CD14-positive monocyte (primary cell): ENCODE data around the gene ELF1. TPM values are rescaled to one million over a fixed set of nuclear protein-coding genes. Genes with fewer than 3 reads are reported as not detected.
A peak's percentile ranks its signal among the peaks of the same experiment; 100 is the strongest.

Experiments used
- DNase-seq, 3 donors: peaks; one replicate each; pipeline ENCODE4 v3.0.0-alpha.2; 2011 to 2022
- H2AFZ ChIP-seq: 2 replicates; pipeline ENCODE4 v1.6.0; 2012; ENCODE audit warnings: mild to moderate bottlenecking, low read depth, low read length, inconsistent platforms; ENCODE audit not compliant: insufficient read depth, poor library complexity, severe bottlenecking
- H3K27ac ChIP-seq, 2 donors: 1 replicate in 1 of 2; 2 replicates in 1 of 2; pipeline ENCODE4 v1.5.1; 2012 to 2013; ENCODE audit warnings: low read length in 2 of 2, control low read depth in 1 of 2, inconsistent platforms in 1 of 2, low read depth in 1 of 2, mild to moderate bottlenecking in 1 of 2
- H3K27me3 ChIP-seq, 2 donors: one replicate each; pipeline versions ENCODE4 v1.6.0 to v1.6.1; 2011 to 2013; ENCODE audit warnings: low read length in 2 of 2; ENCODE audit not compliant: control insufficient read depth in 2 of 2, insufficient read depth in 2 of 2
- H3K36me3 ChIP-seq, 2 donors: replicated peaks in 1 of 2; 1 replicate in 1 of 2; 2 replicates in 1 of 2; pipeline versions ENCODE4 v1.5.1 to v1.6.1; 2012 to 2013; ENCODE audit warnings: low read length in 2 of 2, control low read depth in 1 of 2, inconsistent platforms in 1 of 2, mild to moderate bottlenecking in 1 of 2; ENCODE audit not compliant: insufficient read depth in 2 of 2, control insufficient read depth in 1 of 2
- H3K4me1 ChIP-seq, 2 donors: 1 replicate in 1 of 2; 2 replicates in 1 of 2; pipeline versions ENCODE4 v1.5.1 to v1.6.1; 2012 to 2013; ENCODE audit warnings: low read length in 2 of 2, control low read depth in 1 of 2, inconsistent platforms in 1 of 2, mild to moderate bottlenecking in 1 of 2, moderate library complexity in 1 of 2; ENCODE audit not compliant: insufficient read depth in 2 of 2, control insufficient read depth in 1 of 2
- H3K4me2 ChIP-seq: replicated peaks from 2 replicates; pipeline ENCODE3; 2012; ENCODE audit warnings: low read length, moderate library complexity, mild to moderate bottlenecking; ENCODE audit not compliant: poor library complexity, severe bottlenecking; ENCODE audit errors: extremely low read depth
- H3K4me3 ChIP-seq, 3 experiments: fragments of 200-600 bp in 1 of 3; sonication (generic) in 1 of 3; replicated peaks in 1 of 3; 1 replicate in 2 of 3; 2 replicates in 1 of 3; pipeline ENCODE4 v1.5.1; 2011 to 2013; ENCODE audit warnings: low read length in 3 of 3, mild to moderate bottlenecking in 3 of 3, control low read depth in 2 of 3, low read depth in 2 of 3, inconsistent platforms in 1 of 3, moderate library complexity in 1 of 3
- H3K79me2 ChIP-seq: 2 replicates; pipeline ENCODE4 v1.6.0; 2012; ENCODE audit warnings: mild to moderate bottlenecking, control low read depth, inconsistent platforms, low read length, moderate library complexity; ENCODE audit not compliant: insufficient read depth
- H3K9ac ChIP-seq: 2 replicates; pipeline ENCODE4 v1.6.0; 2017; ENCODE audit warnings: low read length, mild to moderate bottlenecking; ENCODE audit not compliant: insufficient read depth, poor library complexity, severe bottlenecking
- H3K9me3 ChIP-seq, 2 donors: replicated peaks in 1 of 2; 1 replicate in 1 of 2; 2 replicates in 1 of 2; pipeline versions ENCODE4 v1.5.1 to v1.6.1; 2012 to 2013; ENCODE audit warnings: low read length in 2 of 2, control low read depth in 1 of 2; ENCODE audit not compliant: control insufficient read depth in 1 of 2, insufficient read depth in 1 of 2
- H4K20me1 ChIP-seq: 2 replicates; pipeline ENCODE4 v1.6.0; 2012; ENCODE audit warnings: mild to moderate bottlenecking, low read length, control low read depth, moderate library complexity; ENCODE audit not compliant: insufficient read depth
- H3K27ac Mint-ChIP-seq, 7 donors: one replicate each; pipeline ENCODE4 v1.8.0; 2020; ENCODE audit warnings: mild to moderate bottlenecking in 7 of 7, mixed read lengths in 7 of 7, moderate library complexity in 6 of 7, inconsistent platforms in 2 of 7
- H3K27me3 Mint-ChIP-seq, 3 donors: one replicate each; pipeline ENCODE4 v1.8.0; 2021 to 2022; ENCODE audit warnings: low read depth in 3 of 3, mild to moderate bottlenecking in 3 of 3, mixed read lengths in 3 of 3, moderate library complexity in 3 of 3, inconsistent platforms in 1 of 3
- H3K36me3 Mint-ChIP-seq, 2 donors: one replicate each; pipeline ENCODE4 v1.8.0; 2020; ENCODE audit warnings: mixed read lengths in 2 of 2, inconsistent platforms in 1 of 2, mild to moderate bottlenecking in 1 of 2
- H3K4me1 Mint-ChIP-seq: one replicate; pipeline ENCODE4 v1.8.0; 2020; ENCODE audit warnings: mild to moderate bottlenecking, mixed read lengths
- H3K4me3 Mint-ChIP-seq, 2 donors: one replicate each; pipeline ENCODE4 v1.8.0; 2020; ENCODE audit warnings: mild to moderate bottlenecking in 2 of 2, mixed read lengths in 2 of 2, moderate library complexity in 1 of 2
- H3K9me3 Mint-ChIP-seq, 7 donors: one replicate each; pipeline ENCODE4 v1.8.0; 2020 to 2022; ENCODE audit warnings: mixed read lengths in 7 of 7, mild to moderate bottlenecking in 6 of 7, moderate library complexity in 6 of 7, inconsistent platforms in 2 of 7
- WGBS: methylation state at CpG from one replicate; pipeline ENCODE4 v1.1.5; 2013; ENCODE audit warnings: missing lambda C conversion rate; ENCODE audit not compliant: insufficient coverage; 5-methylcytosine and 5-hydroxymethylcytosine counted together
- intact Hi-C, 2 donors: fragments of 100-400 bp; cut with micrococcal nuclease; formaldehyde crosslinking; loops; one replicate each; pipeline versions ENCODE4 v1.15.0 to v1.15.1; 2023
- polyA plus RNA-seq, 3 donors: library from polyadenylated mRNA; depleted of rRNA in 1 of 3; unstranded in 2 of 3; stranded (reverse) in 1 of 3; fragments of 300-500 nt in 2 of 3; fragments of >200 nt in 1 of 3; fragmentation: Illumina TruSeq in 2 of 3; gene quantifications; 1 replicate in 2 of 3; 2 replicates in 1 of 3; pipeline ENCODE4 v1.2.3, GENCODE V29; 2012 to 2021
- TF ChIP-seq, protein P1 (sequence below): fragments of 200-600 bp; IDR thresholded peaks from one replicate; pipeline ENCODE4 v1.8.0; 2022; ENCODE audit warnings: antibody characterized with exemption, mild to moderate bottlenecking

Gene ELF1
- polyA plus RNA-seq, 3 donors: 63.1 to 83.3 (median 83.3) TPM

DNA sequence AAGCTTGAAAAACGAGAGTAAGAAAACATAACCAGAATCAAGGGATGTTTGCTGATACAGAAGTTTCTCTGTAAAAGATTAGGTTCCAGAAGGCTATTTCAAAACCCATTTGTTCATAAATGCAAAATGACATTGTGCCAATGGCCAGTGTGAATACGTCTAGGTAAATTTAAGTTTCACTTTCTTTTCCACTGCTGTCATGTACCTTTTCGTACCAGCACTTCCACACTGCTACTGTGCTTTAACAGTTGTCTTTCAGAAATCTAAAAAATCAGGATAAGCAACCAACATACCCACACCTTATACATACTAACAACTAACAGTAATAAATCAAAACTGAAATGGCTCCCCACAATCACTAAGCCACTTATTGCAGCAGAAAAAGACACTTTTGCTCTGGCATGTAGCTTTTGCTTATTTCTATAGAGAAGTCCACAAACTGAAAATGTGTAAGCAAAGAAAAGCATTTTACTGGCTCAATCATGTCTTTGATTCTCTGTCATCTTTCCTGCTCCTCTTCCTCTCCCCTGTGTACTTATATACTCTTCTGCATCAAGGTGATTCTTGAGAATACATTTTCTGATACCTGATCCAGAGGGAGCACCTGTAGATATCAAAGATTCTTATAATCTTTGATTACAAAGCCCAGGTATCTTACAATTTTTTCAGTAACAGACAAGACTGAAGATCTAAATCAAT, 34.3 kb downstream of the ELF1 start:
- H3K27ac ChIP-seq: peak overlapping the region; percentile 72 to 91
- Mint-ChIP-seq H3K4me3 (peak overlapping the region; percentile 78 to 93), H3K9me3 (no peaks in the 10 kb centered on the region), H3K27ac (peak overlapping the region; percentile 87 to 99 (median 93)), H3K27me3 (no peaks in the 10 kb centered on the region), H3K4me1 (peaks cover 52% of the 10 kb centered on the region), H3K36me3 (peaks cover 6 to 12% of the 10 kb centered on the region in 2 donors)
- peaks cover 50 to 76% of the 10 kb centered on the region in 2 donors for H3K4me1 ChIP-seq
- TF ChIP-seq, protein P1, sequence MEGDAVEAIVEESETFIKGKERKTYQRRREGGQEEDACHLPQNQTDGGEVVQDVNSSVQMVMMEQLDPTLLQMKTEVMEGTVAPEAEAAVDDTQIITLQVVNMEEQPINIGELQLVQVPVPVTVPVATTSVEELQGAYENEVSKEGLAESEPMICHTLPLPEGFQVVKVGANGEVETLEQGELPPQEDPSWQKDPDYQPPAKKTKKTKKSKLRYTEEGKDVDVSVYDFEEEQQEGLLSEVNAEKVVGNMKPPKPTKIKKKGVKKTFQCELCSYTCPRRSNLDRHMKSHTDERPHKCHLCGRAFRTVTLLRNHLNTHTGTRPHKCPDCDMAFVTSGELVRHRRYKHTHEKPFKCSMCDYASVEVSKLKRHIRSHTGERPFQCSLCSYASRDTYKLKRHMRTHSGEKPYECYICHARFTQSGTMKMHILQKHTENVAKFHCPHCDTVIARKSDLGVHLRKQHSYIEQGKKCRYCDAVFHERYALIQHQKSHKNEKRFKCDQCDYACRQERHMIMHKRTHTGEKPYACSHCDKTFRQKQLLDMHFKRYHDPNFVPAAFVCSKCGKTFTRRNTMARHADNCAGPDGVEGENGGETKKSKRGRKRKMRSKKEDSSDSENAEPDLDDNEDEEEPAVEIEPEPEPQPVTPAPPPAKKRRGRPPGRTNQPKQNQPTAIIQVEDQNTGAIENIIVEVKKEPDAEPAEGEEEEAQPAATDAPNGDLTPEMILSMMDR: no peak
- peaks cover 100% of the 10 kb centered on the region for H3K79me2 ChIP-seq
- H3K4me2 ChIP-seq: peak overlapping the region; percentile 93
- peak overlapping the region; percentile 22 for H3K9ac ChIP-seq
- no peaks in the 10 kb centered on the region for H3K9me3 ChIP-seq
- intact Hi-C loops: loop anchor here (5.0 kb wide), 2 partner anchors 32 to 77 kb away; partner anchors contain the start of genes ELF1 (in 2 of the 2) and WBP4 (in 1 of the 2)
- peak overlapping the region; percentile 23 to 92 (median 79) for H3K4me3 ChIP-seq
- WGBS: 0% methylated on average over 1 of the region's 3 CpGs
- H2AFZ ChIP-seq: no peak overlapping the region
- peaks cover 0 to 3% of the 10 kb centered on the region in 2 donors for H3K36me3 ChIP-seq
- H3K27me3 ChIP-seq: no peaks in the 10 kb centered on the region
- DNase-seq: peak in 2 of 3 donors; percentile 48 to 52
- H4K20me1 ChIP-seq: peaks cover 46% of the 10 kb centered on the region

DNA sequence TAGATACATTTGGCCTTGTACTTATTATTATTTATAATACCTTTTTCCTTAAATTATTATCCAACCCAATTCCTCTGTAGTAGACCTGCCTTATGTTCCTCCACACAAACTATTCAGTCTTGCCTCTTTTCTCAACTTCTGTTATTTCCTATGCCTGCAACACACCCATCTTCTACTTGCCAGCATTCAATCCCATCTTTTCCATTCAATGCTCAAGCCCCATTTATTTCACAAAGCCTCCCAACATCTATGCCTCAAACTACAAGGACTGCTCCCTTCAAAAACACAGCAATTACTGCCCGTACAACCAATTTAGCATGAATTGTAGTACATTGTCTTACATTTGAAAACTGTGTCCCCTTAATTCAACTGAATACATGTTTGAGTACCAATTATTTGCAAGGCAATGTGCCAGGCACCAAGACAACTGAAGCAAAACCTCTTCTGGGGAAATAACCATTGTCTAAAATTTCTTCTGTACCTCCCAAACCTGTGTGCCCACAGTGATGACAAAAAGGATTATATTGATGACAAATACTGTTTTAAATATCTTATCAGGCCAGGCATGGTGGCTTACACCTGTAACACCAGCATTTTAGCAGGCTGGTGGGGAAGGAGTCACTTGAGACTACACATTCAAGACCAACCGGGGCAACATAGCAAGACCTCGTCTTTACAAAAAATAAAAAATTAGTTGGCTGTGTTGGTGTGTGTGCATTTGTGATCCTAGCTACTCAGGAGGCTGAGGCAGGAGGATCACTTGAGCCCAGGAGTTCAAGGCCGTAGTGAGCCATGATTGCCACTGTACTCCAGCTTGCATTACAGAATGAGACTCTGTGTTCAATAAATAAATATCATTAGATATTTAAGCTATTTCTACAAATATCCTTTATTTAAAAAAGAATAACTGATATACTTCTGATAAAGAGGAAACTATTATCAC, 35.1 kb downstream of the ELF1 start:
- WGBS: no CpG with 5 or more reads among the region's 4 CpGs

More for the DNA sequence above, 35.1 kb downstream of the ELF1 start:
- Mint-ChIP-seq H3K4me1 (peaks cover 54% of the 10 kb centered on the region), H3K4me3 (peak overlapping the region; percentile 3 to 48), H3K36me3 (peaks cover 12 to 13% of the 10 kb centered on the region in 2 donors), H3K9me3 (no peaks in the 10 kb centered on the region), H3K27me3 (no peaks in the 10 kb centered on the region), H3K27ac (peak overlapping the region; percentile 87 to 99 (median 93))
- Histone ChIP-seq H2AFZ (no peak overlapping the region), H4K20me1 (peaks cover 51% of the 10 kb centered on the region), H3K79me2 (peaks cover 100% of the 10 kb centered on the region), H3K9me3 (no peaks in the 10 kb centered on the region), H3K4me1 (peaks cover 55 to 84% of the 10 kb centered on the region in 2 donors), H3K9ac (peak overlapping the region; percentile 22), H3K36me3 (peaks cover 3 to 11% of the 10 kb centered on the region in 2 donors), H3K27me3 (no peaks in the 10 kb centered on the region), H3K4me3 (peak overlapping the region in 2 of 3 experiments; percentile 79 to 92), H3K27ac (peak overlapping the region; percentile 72 to 91), H3K4me2 (peak overlapping the region; percentile 93)
- intact Hi-C loops: loop anchor here (2.0 to 5.0 kb wide), 3 partner anchors 13 to 78 kb away; partner anchors contain the start of genes ELF1 (in 2 of the 2) and WBP4 (in 1 of the 2)
- TF ChIP-seq, protein P1: no peak
- no peak for DNase-seq
